NOMO-1 treated with dmso at 0.1 percent for 144 hours (cell line): Measurements from ENCODE around the gene DUSP15.

ENCODE experiments used
- DNase-seq: peaks from one replicate; lab custom pipeline; 2025; ENCODE audit not compliant: unreplicated experiment; lab: John Stamatoyannopoulos, UW

Gene DUSP15

GRCh38 chr20:31869942-31870725, at the start of gene DUSP15, which contains the start of gene TTLL9:
TSS of gene DUSP15 (minus strand) at chr20:31870527. CDS start at chr20:31870337, 190 bp downstream.
TSS of gene TTLL9 (plus strand) at chr20:31870634. CDS start at chr20:31871127, 493 bp downstream.
- DNase-seq, result no peak

DNA sequence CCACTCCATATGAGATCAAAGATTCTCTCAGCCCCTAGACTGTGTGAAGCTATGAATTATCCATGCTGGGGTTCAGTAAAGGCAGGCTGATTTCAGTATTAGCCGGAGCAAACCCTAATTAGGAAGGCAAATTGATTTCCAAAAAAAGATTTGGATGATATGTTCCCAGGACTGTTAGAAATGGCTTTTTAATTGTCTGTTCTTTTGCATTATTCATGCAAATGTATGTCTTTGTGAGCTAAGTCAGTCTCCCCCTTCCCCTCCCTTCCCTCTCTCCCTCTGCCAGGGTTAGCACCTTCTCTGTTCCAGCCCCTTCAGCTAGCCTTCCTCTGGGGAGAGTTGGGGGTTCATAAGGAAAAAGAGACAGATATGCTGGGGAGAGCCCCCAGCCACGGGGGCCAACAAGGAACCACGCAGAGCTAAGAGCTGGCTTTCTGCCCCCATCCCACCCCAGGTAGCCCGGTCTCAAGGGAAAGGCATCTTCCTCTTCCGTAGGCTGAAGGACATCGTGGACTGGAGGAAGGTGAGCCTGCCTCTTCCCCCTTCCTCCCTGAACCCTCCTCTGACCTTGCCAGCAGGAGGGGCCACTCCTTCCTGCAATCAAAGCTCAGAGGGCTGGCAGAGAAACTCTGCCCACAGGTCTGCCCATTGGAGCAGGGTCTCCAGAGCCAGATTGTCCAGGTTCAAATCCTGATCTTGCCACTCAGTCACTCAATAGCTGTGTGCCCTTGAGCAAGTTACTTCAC, 49.3 kb upstream of the DUSP15 start:
- DNase-seq, result no peak

GRCh38 chr20:31918466-31919105, 48.3 kb upstream of the DUSP15 start:
- DNase-seq, result no peak

DNA sequence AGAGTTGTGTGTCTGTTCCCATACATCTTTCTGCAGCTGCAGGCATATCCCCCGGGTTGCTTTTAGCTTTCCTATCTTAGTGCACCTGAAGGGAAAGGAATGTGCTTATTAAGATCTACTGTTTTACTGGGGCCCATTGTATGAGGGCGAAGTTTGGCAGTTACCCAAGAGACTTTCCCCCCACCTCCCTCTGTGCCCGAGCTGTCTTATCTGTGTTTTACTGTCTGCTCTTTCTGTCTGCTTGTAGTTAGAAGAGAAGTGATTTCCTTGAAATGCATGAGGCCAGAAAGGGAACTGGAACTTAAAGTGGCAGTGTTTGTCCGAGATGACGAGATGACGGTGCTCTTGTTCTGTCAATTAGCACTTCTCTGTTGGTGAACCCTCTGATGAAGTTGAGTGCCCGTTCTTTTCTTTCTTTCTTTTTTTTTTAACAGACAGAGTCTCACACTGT, 47.7 kb upstream of the DUSP15 start:
- peak; percentile 42 for DNase-seq

DNA sequence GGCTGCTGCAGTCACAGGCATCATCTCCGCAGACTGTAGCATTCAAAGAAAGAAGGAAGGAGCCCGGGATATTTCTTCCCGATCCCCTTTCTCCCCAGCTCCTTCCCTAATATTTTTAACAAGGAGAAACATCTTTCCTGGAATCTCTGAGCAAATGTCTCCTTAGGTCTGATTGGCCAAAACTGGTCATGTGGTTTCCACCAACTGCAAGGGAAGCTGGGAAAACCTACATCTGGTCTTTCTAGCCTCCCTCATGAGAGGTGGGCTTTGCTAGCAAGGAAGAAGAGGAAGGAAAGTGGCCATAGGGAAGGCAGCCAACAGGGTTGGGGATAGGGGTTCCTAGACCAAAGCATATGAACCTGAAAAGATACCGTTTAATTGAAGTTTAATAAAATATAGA, 46.4 kb upstream of the DUSP15 start:
- DNase-seq, result no peak

DNA sequence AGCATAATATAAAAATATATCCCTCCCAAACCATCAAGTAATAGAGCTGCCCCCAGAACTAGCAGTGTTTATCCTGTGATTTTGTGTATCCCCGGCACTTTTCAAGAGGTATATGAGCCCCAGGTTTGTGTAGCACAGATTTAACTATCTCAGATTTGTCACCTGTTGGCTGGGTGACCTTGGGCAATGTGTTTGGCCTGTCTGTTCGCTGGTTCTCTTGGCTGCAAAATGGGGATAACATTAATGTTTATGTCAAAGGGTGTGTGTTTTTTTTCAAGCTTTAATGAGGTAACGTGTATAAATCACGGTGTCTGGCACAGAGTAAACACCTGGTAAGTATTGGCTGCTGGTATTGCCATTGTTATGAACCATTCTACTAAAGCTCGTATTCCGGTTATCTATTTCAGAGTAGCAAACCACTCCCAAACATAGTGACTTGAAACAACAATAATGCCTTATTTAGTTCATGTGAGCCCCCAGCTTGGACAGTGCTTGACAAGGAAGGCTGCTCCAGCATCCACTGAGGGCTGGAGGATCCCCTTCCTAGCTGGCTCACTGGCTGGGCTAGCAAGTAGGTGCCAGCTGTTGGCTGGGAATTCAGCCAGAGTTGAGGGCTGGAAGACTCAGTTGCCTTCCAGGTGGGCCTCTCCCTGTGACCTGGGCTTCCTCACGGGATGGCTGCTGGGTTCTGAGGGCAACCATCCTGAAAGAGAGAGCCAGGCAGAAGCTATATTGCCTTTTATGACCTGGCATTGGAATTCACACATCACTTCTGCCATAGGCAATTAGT, 45.4 kb upstream of the DUSP15 start:
- DNase-seq, result no peak

- no peak for DNase-seq
These were observed 43.8 kb upstream of the DUSP15 start for GRCh38 chr20:31914170-31914569.

GRCh38 chr20:31913431-31914157, 43.3 kb upstream of the DUSP15 start:
- DNase-seq, result no peak

DNA sequence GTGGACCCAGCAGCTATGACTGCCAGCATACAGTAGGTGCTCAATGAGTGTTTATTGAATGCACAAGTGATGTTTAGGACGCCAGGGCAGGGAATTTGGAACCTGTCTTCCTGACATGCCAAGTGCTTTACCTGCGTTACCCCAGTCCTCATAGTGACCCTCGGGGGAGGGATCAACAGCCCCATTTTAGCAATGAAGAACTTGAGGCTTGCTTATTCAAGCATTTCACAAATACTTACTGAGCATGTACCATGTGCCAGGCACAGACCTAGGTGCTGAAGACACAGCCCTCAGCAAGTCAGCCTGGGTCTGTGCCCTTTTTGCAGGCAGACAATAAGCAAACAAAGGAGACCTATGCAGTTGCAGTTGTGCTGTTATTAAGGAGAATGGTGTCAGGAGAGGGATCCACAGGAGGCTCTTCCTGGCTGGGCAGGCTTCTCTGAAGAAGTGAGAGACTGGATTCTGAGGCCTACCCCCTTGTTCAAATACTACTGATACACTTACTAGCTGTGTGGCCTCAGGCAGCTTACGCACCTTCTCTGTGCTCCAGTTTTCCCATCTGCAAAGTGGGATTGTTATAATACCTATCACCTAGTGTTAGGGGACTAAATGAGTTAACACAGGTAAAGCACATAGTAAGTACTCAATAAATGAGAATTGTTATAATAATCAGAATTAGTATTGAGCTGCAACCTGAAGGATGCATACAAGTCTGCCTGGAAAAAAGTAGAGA, 39.9 kb upstream of the DUSP15 start:
- DNase-seq, result no peak

- DNase-seq, result no peak
These were observed 39.1 kb upstream of the DUSP15 start for GRCh38 chr20:31909253-31910070.

DNA sequence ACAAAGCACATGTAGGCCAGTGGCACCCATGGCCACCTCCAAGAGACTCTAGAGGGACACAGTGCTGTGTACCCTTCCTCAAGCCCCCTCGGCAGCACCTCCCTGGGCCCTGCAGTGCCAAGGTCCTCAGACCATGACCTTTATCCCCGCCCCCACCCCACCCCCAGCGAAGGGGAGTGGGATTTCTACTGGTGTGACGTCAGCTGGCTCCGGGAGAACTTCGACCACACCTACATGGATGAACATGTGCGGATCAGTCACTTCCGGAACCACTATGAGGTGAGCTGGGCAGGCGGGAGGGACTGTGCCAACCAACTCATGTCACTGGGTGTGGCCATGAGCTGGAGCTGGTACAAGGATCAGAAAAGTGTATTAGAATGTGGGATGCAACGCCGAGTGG, 38.1 kb upstream of the DUSP15 start:
- no peak for DNase-seq

GRCh38 chr20:31908016-31908415, 37.7 kb upstream of the DUSP15 start:
- no peak for DNase-seq

- no peak for DNase-seq
These were observed 36.7 kb upstream of the DUSP15 start for GRCh38 chr20:31907046-31907445.

DNA sequence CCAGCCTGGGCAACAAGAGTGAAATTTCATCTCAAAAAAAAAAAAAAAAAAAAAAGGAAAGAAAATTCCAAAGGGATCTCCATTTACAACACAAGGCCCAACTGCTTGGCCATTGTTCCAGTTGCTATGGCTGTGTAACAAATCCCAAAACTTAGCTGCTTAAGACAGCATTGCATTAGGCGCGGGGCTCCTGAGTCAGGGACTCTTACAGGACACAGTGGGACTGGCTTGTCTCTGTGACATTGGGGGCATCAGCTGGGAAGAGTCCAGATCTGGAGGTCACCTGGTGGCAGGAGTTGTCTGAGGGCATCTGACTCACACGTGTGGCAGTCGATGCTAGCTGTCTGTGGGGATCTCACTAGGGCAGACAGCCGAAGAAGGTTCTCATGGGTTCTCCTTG, 35.7 kb upstream of the DUSP15 start:
- no peak for DNase-seq

DNA sequence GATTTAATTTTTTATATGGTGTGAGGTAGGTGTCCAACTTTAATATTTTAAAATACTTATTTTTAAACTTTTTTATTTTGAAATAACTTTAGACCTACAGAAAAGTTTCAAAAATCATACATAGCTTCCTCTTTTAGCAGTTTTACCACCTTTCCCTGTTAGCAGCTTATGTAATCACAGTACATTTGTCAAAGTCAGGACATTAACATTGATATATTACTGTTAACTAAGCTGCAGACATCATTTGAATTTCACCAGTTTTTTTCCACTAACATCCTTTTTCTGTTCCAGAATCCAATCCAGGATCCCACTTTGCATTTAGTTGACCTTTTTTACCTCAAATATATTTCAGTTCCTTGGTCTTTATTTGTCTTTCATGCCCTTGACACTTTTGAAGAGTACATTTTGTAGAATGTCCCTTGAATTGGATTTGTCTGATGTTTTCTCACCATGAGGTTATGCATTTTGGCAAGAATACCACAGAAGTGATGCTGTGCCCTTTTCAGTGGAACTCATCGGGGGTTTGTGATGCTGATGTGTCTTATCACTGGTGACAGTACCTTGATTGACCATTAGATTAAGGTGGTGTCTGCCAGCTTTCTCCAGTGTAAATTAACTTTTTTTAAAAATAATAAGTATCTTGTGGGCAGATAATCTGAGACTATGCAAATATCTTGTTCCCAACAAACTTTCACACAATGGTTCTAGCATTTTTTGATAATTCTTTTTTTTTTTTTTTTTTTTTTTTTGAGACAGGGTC, 33.5 kb upstream of the DUSP15 start:
- peak; percentile 24 for DNase-seq

GRCh38 chr20:31901615-31902014, 31.3 kb upstream of the DUSP15 start:
- no peak for DNase-seq

DNA sequence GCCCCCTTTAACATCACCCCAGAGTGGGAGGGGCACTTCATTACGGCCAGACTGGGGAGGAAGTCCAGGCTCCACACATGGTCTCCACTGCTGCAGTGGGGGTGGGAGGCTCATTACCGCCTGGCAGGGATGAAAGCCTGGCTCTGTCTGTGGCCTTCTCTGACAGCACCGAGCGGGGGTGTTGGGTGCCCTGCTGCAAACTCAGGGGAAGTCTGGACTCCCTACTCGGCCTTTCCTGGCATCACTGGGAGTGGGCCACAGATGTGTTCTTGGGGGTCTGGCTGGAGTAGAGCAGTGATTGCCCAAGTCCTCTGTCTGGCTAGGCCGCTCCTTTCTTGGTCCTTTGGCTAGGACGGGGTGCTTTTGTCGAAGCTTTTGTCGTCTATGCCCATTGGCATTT, 27.2 kb upstream of the DUSP15 start:
- DNase-seq, result no peak

GRCh38 chr20:31896049-31896448, 25.7 kb upstream of the DUSP15 start:
- no peak for DNase-seq
